Uterus (tissue), 2 donors: ENCODE results near the gene EML6.

Experiments used
- CTCF ChIP-seq, 4 experiments: fragments of 200-600 bp in 2 of 4; fragments of 450-650 bp in 2 of 4; sonication (generic) in 2 of 4; IDR thresholded peaks; one replicate each; pipeline ENCODE4 v1.5.1; 2016 to 2019; ENCODE audit warnings: antibody characterized with exemption in 4 of 4, mild to moderate bottlenecking in 2 of 4, moderate library complexity in 1 of 4
- POLR2A ChIP-seq, 2 donors: fragments of 450-650 bp; IDR thresholded peaks; one replicate each; pipeline ENCODE4 v1.6.1; 2016; ENCODE audit warnings: antibody characterized with exemption in 2 of 2, mild to moderate bottlenecking in 1 of 2, moderate library complexity in 1 of 2

GRCh38 chr2:54773838-54774237 lies 50.4 kb downstream of the EML6 start:
- TF ChIP-seq CTCF (IDR thresholded peaks at IDR 0.05) (no peak), POLR2A (IDR thresholded peaks at IDR 0.05) (no peak)
